K562 (cell line): ENCODE results near the gene AKNAD1. TPM values are rescaled to one million over a fixed set of nuclear protein-coding genes. Genes with fewer than 3 reads are reported as not detected.
A peak's percentile ranks its signal among the peaks of the same experiment; 100 is the strongest.

ENCODE experiments used
- ATAC-seq: fragments of 200-7000 bp; cut with Tn5 transposase; 3 replicates; pipeline ENCODE4 v1.9.1; 2020; ENCODE audit warnings: moderate library complexity
- BruUV-seq: library from RNA; stranded (reverse); fragments of 400-500 nt; replicated peaks from 2 replicates; lab custom pipeline; 2021; lab: Mats Ljungman, UMichigan
- CTCF ChIA-PET: fragments of 300-600 bp; formaldehyde crosslinking; extraction: SDS; loops from one replicate; lab custom pipeline; 2021; ENCODE audit warnings: low intra/inter-chr PET ratio; lab: Yijun Ruan, JAX
- POLR2A ChIA-PET: fragments of 300-600, 350-650 bp; sonication (Branson Sonifier 250); formaldehyde crosslinking; extraction: SDS; loops from one replicate; lab custom pipeline; 2021; ENCODE audit warnings: antibody characterized with exemption, inconsistent platforms; lab: Yijun Ruan, JAX
- DNase-seq, 4 experiments: peaks; one replicate each; pipeline versions ENCODE4 v3.0.0 to v3.0.0-alpha.2; 2011 to 2018; ENCODE audit warnings: low spot score in 3 of 4, mixed read lengths in 3 of 4; ENCODE audit errors: extremely low read depth in 1 of 4
- FAIRE-seq: peaks from 2 replicates; lab custom pipeline; 2011; peaks lifted over from hg19 to GRCh38; lab: Jason Lieb, UNC
- H2AFZ ChIP-seq: 2 replicates; pipeline ENCODE4 v1.6.0; 2011; ENCODE audit warnings: low read depth, low read length, control low read depth, inconsistent platforms
- H3K27ac ChIP-seq: fragments of 200-600 bp; 3 replicates; pipeline ENCODE4 v1.8.0; 2011; ENCODE audit warnings: low read depth, mild to moderate bottlenecking, control low read depth, inconsistent platforms, low read length, moderate library complexity, mixed read lengths; ENCODE audit errors: extremely low read depth
- H3K27me3 ChIP-seq, 2 experiments: fragments of 300-600 bp in 1 of 2; 2 replicates in 1 of 2; 3 replicates in 1 of 2; pipeline versions ENCODE4 v1.6.0 to v1.8.0; 2011; ENCODE audit warnings: inconsistent platforms in 2 of 2, low read length in 2 of 2, mild to moderate bottlenecking in 1 of 2, mixed read lengths in 1 of 2, moderate library complexity in 1 of 2; ENCODE audit not compliant: control insufficient read depth in 2 of 2, insufficient read depth in 2 of 2
- H3K36me3 ChIP-seq: fragments of 300-600 bp; 3 replicates; pipeline ENCODE4 v1.8.0; 2011; ENCODE audit warnings: mild to moderate bottlenecking, low read length, inconsistent platforms; ENCODE audit not compliant: control insufficient read depth, insufficient read depth
- H3K4me1 ChIP-seq, 2 experiments: fragments of 200-600 bp in 1 of 2; replicated peaks in 1 of 2; 2 replicates in 1 of 2; 3 replicates in 1 of 2; pipeline versions ENCODE4 v1.5.1 to v1.8.0; 2011; ENCODE audit warnings: inconsistent platforms in 2 of 2, low read length in 2 of 2, mild to moderate bottlenecking in 1 of 2, mixed read lengths in 1 of 2, moderate library complexity in 1 of 2; ENCODE audit not compliant: control insufficient read depth in 2 of 2, insufficient read depth in 2 of 2
- H3K4me2 ChIP-seq: 2 replicates; pipeline ENCODE4 v1.6.1; 2011; ENCODE audit warnings: low read length, control low read depth, inconsistent platforms, mixed read lengths; ENCODE audit not compliant: insufficient read depth
- H3K4me3 ChIP-seq: fragments of 200-600 bp; sonication (generic), shearing (Covaris generic); 2 replicates; pipeline ENCODE4 v1.5.1; 2016; ENCODE audit warnings: control low read depth, inconsistent platforms
- H3K79me2 ChIP-seq: fragments of 200-600 bp; 3 replicates; pipeline ENCODE4 v1.8.0; 2011; ENCODE audit warnings: low read length, inconsistent platforms; ENCODE audit not compliant: control insufficient read depth, insufficient read depth
- H3K9ac ChIP-seq, 2 experiments: 2 replicates each; pipeline versions ENCODE4 v1.6.0 to v1.6.1; 2011; ENCODE audit warnings: low read depth in 2 of 2, low read length in 2 of 2, control low read depth in 1 of 2, inconsistent platforms in 1 of 2, mild to moderate bottlenecking in 1 of 2, mixed read lengths in 1 of 2; ENCODE audit not compliant: insufficient read depth in 1 of 2
- H3K9me1 ChIP-seq: one replicate; pipeline ENCODE4 v1.6.0; 2011; ENCODE audit warnings: inconsistent platforms, mild to moderate bottlenecking, low read length, moderate library complexity; ENCODE audit not compliant: control insufficient read depth, insufficient read depth
- H3K9me3 ChIP-seq: replicated peaks from 2 replicates; pipeline ENCODE4 v1.5.1; 2011; ENCODE audit warnings: low read depth, low read length, inconsistent platforms; ENCODE audit not compliant: control insufficient read depth, insufficient read depth
- H4K20me1 ChIP-seq: replicated peaks from 2 replicates; pipeline ENCODE4 v1.6.1; 2011; ENCODE audit warnings: low read length, inconsistent platforms, mixed read lengths; ENCODE audit not compliant: control insufficient read depth, insufficient read depth
- BDP1 ChIP-seq: IDR thresholded peaks from 3 replicates; pipeline ENCODE4 v1.6.1; 2011; ENCODE audit not compliant: insufficient read length, insufficient read depth
- CREB1 ChIP-seq, 2 experiments: sonication (generic) in 1 of 2; formaldehyde crosslinking in 1 of 2; IDR thresholded peaks; 2 replicates each; pipeline versions ENCODE4 v1.6.1 to v1.8.0; 2012 to 2022; ENCODE audit warnings: inconsistent platforms in 1 of 2, mild to moderate bottlenecking in 1 of 2, missing genetic modification reagents in 1 of 2, moderate library complexity in 1 of 2
- CXXC5 ChIP-seq: fragments of 250-450 bp; sonication (Bioruptor Pico); IDR thresholded peaks from 2 replicates; pipeline ENCODE4 v1.8.0; 2022; ENCODE audit warnings: inconsistent platforms, mild to moderate bottlenecking, moderate library complexity
- HDAC6 ChIP-seq: IDR thresholded peaks from 2 replicates; pipeline ENCODE4 v1.6.1; 2012; ENCODE audit warnings: low read depth, mild to moderate bottlenecking, control low read depth, inconsistent platforms, low read length, moderate library complexity
- KLF13 ChIP-seq: fragments of 450-650 bp; IDR thresholded peaks from 2 replicates; pipeline ENCODE4 v1.6.1; 2016; ENCODE audit warnings: missing genetic modification characterization, low read depth, mild to moderate bottlenecking, missing compliant biosample characterization, moderate library complexity, borderline replicate concordance
- MCM7 ChIP-seq, 2 experiments: fragments of 450-650 bp; IDR thresholded peaks; 2 replicates each; pipeline ENCODE4 v1.6.1; 2016 to 2018
- RBM15 ChIP-seq: fragments of 200-400 bp; formaldehyde crosslinking; IDR thresholded peaks from 2 replicates; pipeline ENCODE4 v1.6.1; 2018; ENCODE audit warnings: mild to moderate bottlenecking, low read length, moderate library complexity; ENCODE audit not compliant: insufficient read depth
- RBM25 ChIP-seq: fragments of 200-400 bp; formaldehyde crosslinking; IDR thresholded peaks from 2 replicates; pipeline ENCODE4 v1.6.1; 2018; ENCODE audit warnings: low read length, low read depth, moderate library complexity; ENCODE audit not compliant: severe bottlenecking
- SP1 ChIP-seq: sonication (generic); formaldehyde crosslinking; IDR thresholded peaks from 2 replicates; pipeline ENCODE4 v1.8.1; 2022; ENCODE audit warnings: mild to moderate bottlenecking, missing genetic modification reagents
- TEAD2 ChIP-seq: fragments of 450-650 bp; IDR thresholded peaks from 2 replicates; pipeline ENCODE4 v1.6.1; 2016; ENCODE audit warnings: missing genetic modification characterization, control low read depth, missing compliant biosample characterization
- XRCC5 ChIP-seq: fragments of 200-400 bp; formaldehyde crosslinking; IDR thresholded peaks from 2 replicates; pipeline ENCODE4 v1.6.1; 2017; ENCODE audit warnings: low read depth, mild to moderate bottlenecking, low read length
- ZNF121 ChIP-seq: sonication (generic); formaldehyde crosslinking; conservative IDR thresholded peaks from 2 replicates; pipeline ENCODE4 v1.8.0; 2022; ENCODE audit warnings: missing genetic modification reagents
- ZNF586 ChIP-seq: fragments of 450-650 bp; formaldehyde crosslinking; conservative IDR thresholded peaks from 2 replicates; pipeline ENCODE4 v1.4.0; 2020; ENCODE audit warnings: mild to moderate bottlenecking, moderate library complexity
- WGBS: fragments of 100-300 bp; shearing (Covaris generic); methylation state at CpG from one replicate; pipeline ENCODE4 v1.1.6; 2016; ENCODE audit warnings: low coverage, mixed read lengths; ENCODE audit not compliant: insufficient coverage; ENCODE audit errors: missing lambda C conversion rate; 5-methylcytosine and 5-hydroxymethylcytosine counted together
- in situ Hi-C: fragments of 300-500 bp; cut with MboI; formaldehyde crosslinking; loops from 4 replicates; pipeline ENCODE4 v1.15.0; 2018; ENCODE audit warnings: inconsistent platforms, mixed read lengths
- intact Hi-C: fragments of 100-400 bp; cut with micrococcal nuclease; formaldehyde crosslinking; loops from 2 replicates; pipeline ENCODE4 v1.14.2; 2022
- polyA plus RNA-seq, 8 experiments: library from polyadenylated mRNA; depleted of rRNA in 4 of 8; stranded (reverse) in 5 of 8; unstranded in 3 of 8; fragments of >200 nt; fragmentation: Nextera tagmentation in 2 of 8; fragmentation: Illumina TruSeq in 1 of 8; extraction: Ambion mirVana in 2 of 8; extraction: Trizol in 1 of 8; gene quantifications; 2 replicates each; pipeline versions ENCODE4 v1.2.1 to v1.2.3, GENCODE V29; 2011 to 2014; ENCODE audit warnings: inconsistent platforms in 1 of 8, missing spikeins in 1 of 8
- total RNA-seq, 7 experiments: library from RNA; depleted of rRNA in 6 of 7; stranded (reverse); fragments of >200 nt in 6 of 7; fragmentation: Illumina TruSeq in 2 of 7; extraction: Trizol in 2 of 7; gene quantifications; 2 replicates each; pipeline versions ENCODE4 v1.2.1 to v1.2.3, GENCODE V29; 2011 to 2021; ENCODE audit warnings: low replicate concordance in 1 of 7

The AKNAD1 gene
- total and polyA plus RNA-seq, 9 of the 15 experiments (the other 6 are each of a cell fraction or from before 2014, with no cell fraction given): 0.13 to 0.30 TPM; not detected in 7

DNA sequence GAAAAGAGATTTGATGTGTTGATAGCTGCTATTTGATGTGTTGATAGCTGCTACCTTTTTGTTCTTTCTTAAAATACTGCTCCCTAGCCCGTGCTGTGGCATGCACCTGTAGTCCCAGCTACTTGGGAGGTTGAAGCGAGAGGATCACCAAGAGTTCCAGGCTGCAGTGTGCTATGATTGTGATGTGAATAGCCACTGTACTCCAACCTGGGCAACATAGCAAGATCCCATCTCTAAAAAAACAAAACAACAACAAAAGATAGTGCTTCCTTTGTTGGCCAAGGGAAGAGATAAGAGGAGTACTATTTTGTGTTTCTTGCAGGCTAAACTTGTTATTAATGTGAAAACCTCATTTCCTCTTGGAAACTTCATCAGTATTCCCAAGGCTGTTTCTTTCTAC lies 25.9 kb upstream of the AKNAD1 start:
- ChIA-PET CTCF (no interaction called here), POLR2A (interaction anchor here (0.9 to 1.2 kb wide), 2 partner anchors 9 to 59 kb away, joined by 3 read pairs; no protein-coding TSS in a partner anchor)
- in situ Hi-C loops: no loop called here
- Histone ChIP-seq H3K9ac (no peak overlapping the region), H3K4me2 (no peak overlapping the region), H3K9me3 (no peaks in the 10 kb centered on the region), H3K79me2 (peaks cover 22% of the 10 kb centered on the region), H3K27ac (no peak overlapping the region), H3K4me3 (no peak overlapping the region), H3K27me3 (no peaks in the 10 kb centered on the region), H3K9me1 (no peaks in the 10 kb centered on the region), H2AFZ (no peak overlapping the region), H3K36me3 (no peaks in the 10 kb centered on the region), H4K20me1 (no peaks in the 10 kb centered on the region), H3K4me1 (peaks cover 4 to 6% of the 10 kb centered on the region in 2 experiments; a peak in 2 of 5 replicates)
- TF ChIP-seq SP1 (CRISPR knock-in tag) (no peak), BDP1 (no peak), XRCC5 (no peak), CREB1 (IDR thresholded peaks at IDR 0.05) (no peak), CREB1 (CRISPR knock-in tag; IDR thresholded peaks at IDR 0.05) (no peak), CXXC5 (no peak), RBM15 (no peak), MCM7 (IDR thresholded peaks at IDR 0.05) (no peak), ZNF121 (CRISPR knock-in tag) (peak; percentile 86), RBM25 (peak; percentile 27), TEAD2 (tag) (no peak), KLF13 (tag) (no peak), HDAC6 (no peak), ZNF586 (no peak)
- DNase-seq (no peak), FAIRE-seq (no peak), ATAC-seq (no peak)
- BruUV-seq: no TSS peak
- WGBS: 71% methylated on average over 2 of the region's 2 CpGs
- intact Hi-C loops: no loop called here
